ENCODE data around the gene POU6F2.

POU6F2 gene

GRCh38 chr7:39265641-39266591 is 288.2 kb downstream of the POU6F2 start:
- no peak for ATAC-seq

- ATAC-seq = no peak
Observed at GRCh38 chr7:39269034-39269433, 291.3 kb downstream of the POU6F2 start.

GRCh38 chr7:39270018-39270417 is 292.3 kb downstream of the POU6F2 start:
- ATAC-seq = no peak

- ATAC-seq = no peak
Observed at GRCh38 chr7:39271402-39271801, 293.7 kb downstream of the POU6F2 start.

GRCh38 chr7:39272111-39272510 is 294.4 kb downstream of the POU6F2 start:
- no peak for ATAC-seq

DNA sequence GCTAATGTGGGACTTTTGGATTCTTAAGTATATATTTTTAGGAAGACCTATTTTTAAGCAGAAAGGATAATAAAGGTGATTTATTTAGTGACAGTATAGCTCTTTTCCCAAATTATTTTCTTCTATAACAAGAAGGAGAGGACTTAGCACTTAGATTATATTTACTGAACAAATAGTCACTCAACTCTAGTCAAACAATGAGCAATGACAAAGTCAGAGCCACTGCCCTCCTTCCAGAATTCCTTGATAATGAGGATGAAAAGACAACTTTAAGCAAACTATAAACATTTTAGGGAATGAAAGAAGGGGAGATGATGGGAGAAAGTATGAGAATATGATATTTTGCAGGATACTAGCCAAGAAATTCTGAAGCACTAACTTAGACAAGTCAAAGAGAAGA is 295.0 kb downstream of the POU6F2 start:
- ATAC-seq = no peak

- ATAC-seq = no peak
Observed at GRCh38 chr7:39280337-39280736, 302.6 kb downstream of the POU6F2 start.

GRCh38 chr7:39285256-39285655 is 307.5 kb downstream of the POU6F2 start:
- ATAC-seq = no peak

GRCh38 chr7:39288303-39288702 is 310.6 kb downstream of the POU6F2 start:
- ATAC-seq = no peak

- no peak for ATAC-seq
Observed at GRCh38 chr7:39291628-39292410, 314.1 kb downstream of the POU6F2 start.

GRCh38 chr7:39293056-39293823 is 315.5 kb downstream of the POU6F2 start:
- no peak for ATAC-seq

GRCh38 chr7:39294022-39294421 is 316.3 kb downstream of the POU6F2 start:
- ATAC-seq = no peak

DNA sequence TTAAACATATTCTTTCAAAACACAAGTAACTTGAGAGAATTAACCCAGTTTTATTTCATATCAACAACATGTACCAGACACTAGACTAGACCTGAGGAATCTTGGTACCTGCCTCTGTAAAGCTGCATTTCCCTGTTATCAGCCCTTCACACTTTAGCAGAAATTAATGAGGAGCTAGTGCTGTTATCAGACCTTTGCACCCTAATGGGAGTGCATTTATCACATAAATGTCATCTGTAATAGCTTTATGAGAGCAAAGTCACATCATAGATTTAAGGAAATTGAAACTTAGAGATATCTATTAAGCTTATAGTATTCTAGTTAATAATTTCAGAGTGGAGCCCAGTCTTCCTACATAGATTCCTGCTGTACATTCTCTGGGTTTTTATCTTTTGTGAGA is 318.1 kb downstream of the POU6F2 start:
- ATAC-seq = no peak

GRCh38 chr7:39299695-39300094 is 322.0 kb downstream of the POU6F2 start:
- ATAC-seq = no peak

DNA sequence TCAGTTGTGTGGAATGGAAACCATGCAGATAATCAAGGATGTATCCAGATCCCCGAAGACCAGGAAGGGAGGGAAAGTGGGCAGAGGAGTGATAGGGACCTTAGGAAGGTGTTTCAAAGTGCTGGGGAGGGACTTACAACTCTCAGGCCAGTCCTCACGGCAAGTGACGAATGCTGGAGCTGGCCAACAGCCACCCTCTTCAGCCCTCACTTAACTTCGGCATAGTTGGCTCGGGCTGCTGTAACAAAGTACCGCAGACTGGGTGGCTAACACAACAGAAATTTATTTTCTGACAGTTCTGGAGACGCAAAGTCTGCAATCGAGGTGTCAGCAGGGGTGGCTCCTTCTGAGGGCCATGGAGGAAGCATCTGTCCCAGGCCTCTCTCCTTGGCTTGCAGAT is 322.6 kb downstream of the POU6F2 start:
- ATAC-seq = no peak

DNA sequence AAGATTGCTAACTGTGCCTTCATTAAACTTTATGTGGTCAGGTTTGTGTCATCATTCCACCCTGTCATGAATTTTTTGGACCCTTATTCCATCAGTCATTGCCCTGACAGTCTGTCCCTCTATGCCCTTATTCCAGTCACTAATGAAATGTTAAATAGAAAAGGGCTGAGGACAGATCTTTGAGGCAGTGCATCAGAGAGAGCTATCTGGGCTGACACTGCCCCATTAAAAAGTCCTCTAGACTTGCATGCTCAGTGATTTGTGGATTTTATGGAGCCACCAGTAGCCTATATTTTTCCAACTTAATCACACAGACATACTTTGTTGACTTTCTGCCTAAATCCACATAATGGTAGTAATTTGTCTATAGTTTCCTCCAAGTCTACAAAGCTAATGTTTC is 323.8 kb downstream of the POU6F2 start:
- no peak for ATAC-seq

DNA sequence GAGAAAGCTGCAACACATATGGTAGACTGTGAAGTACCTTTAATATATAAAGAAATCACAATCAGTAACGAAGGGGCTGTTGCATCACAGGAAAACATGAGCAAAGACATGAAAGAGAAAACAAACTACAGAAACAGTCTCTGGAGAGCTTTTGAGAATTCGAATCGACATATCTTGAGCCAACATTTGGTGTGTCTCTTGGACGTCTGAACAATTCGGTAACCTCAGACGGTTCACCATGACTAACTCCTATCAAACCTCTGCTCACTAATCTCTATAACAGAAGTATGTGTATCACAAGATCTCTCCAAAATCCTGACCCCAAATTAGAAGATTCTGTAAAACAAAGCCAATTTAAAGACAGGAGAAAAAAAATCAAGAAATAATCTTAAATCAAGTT is 326.5 kb downstream of the POU6F2 start:
- no peak for ATAC-seq

DNA sequence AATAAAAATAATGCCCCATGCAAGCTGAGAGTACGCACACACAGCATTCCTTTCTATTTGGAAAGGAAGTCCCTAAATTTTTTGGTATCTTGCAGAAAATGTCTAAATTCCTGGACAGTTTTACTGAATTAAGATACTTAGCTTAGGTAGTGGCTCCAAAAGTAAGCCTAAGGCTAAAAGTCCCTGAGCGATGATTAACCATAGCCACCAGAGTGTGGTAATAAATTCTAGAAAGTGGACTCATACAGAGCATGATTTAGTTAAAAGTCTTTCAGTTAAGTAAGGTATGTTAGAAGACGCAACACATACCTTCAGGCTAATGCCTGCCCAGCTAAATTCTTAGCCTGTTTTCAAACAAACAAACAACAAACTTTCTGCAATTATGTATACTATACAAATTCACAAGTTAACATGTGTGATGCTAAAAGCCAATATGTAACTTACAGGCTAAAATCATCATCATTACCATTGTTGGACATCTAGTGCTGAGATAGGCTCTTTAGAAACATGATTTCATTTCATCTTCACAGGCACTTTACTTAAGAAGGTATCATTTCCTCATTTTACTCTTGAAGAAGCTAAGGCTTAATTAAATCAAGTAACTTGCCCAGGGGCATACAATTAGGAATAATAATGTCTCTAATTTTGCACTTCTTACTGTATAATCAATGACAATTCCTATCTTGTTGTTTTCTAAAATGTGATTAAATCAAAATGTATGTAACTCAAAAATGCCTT is 327.1 kb downstream of the POU6F2 start:
- no peak for ATAC-seq

DNA sequence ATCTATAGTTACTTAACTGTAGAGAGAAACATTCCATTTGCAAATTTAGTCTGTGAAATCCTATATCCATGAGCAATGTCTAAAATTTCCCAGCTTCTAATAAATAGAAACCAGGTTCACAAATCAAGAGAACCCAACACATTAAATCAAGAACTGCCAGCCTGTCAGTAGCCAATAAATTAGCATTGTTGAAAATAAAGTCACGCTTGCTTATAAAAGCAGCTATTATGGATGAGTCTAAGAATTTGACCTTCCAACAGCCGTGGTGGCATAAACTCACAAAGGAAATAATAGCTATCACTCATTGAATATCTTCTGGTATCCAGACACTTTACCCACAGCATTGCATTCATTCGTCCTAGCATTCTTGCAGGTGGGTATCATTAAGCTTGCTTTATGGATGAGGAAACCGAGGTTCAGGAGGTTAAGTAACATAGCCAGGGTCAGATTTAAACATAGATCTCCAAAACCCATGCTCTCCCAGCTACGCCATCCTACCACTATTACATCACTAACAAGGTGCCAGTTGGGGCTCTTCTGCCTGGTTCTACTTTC is 328.4 kb downstream of the POU6F2 start:
- ATAC-seq = no peak

DNA sequence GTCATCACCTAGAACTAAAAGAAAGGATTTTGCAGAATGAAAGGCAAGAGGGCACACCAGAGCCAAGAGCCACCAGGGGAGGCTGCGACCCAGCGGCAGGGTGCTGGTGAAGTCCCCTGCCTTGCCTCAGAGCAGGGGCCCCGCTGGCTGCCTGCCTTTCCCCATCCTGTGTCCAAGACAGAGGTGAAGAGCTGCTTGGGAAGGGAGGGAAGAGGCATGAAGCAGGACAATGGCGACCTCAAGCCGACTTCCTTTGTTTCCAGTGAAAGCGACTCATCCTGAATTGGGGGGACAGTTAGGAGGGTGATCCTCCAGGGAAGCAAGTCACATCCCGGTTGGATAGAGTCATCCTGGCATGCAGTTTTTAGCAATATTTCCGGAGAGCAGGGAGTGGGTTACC is 333.0 kb downstream of the POU6F2 start:
- no peak for ATAC-seq

GRCh38 chr7:39312254-39312989 is 334.7 kb downstream of the POU6F2 start:
- no peak for ATAC-seq

Data from activated CD4-positive, CD25-positive, alpha-beta regulatory T cell treated with anti-CD3 and anti-CD28 coated beads, Interleukin-2, amount 50 U/mL, for 24 hours (primary cell).